Right lobe of liver (tissue), 6 donors: ENCODE results near the gene SPPL3. TPM values are rescaled to one million over a fixed set of nuclear protein-coding genes. Genes with fewer than 3 reads are reported as not detected.
A peak's percentile ranks its signal among the peaks of the same experiment; 100 is the strongest.

ENCODE experiments used
- ATAC-seq, 4 donors: fragments of 200-7000 bp; cut with Tn5 transposase; one replicate each; pipeline ENCODE4 v1.9.1; 2020; ENCODE audit warnings: mild to moderate bottlenecking in 4 of 4, moderate library complexity in 4 of 4
- DNase-seq, 3 donors: peaks; one replicate each; pipeline ENCODE4 v3.0.0-alpha.2; 2020
- H3K27ac ChIP-seq, 3 donors: fragments of 200-600 bp; one replicate each; pipeline ENCODE4 v1.8.0; 2022
- H3K27me3 ChIP-seq, 2 donors: fragments of 200-600 bp; one replicate each; pipeline ENCODE4 v1.8.0; 2022
- H3K36me3 ChIP-seq, 4 donors: fragments of 200-600 bp; sonication (generic) in 1 of 4; one replicate each; pipeline versions ENCODE4 v1.5.1 to v1.8.0; 2017 to 2022; ENCODE audit warnings: control low read depth in 1 of 4
- H3K4me1 ChIP-seq, 4 donors: fragments of 200-600 bp; sonication (generic) in 1 of 4; one replicate each; pipeline versions ENCODE4 v1.5.1 to v1.8.0; 2017 to 2022; ENCODE audit warnings: control low read depth in 1 of 4
- H3K4me3 ChIP-seq, 3 donors: fragments of 200-600 bp; one replicate each; pipeline ENCODE4 v1.8.0; 2022
- H3K9me3 ChIP-seq, 4 donors: fragments of 200-600 bp; sonication (generic) in 1 of 4; one replicate each; pipeline versions ENCODE4 v1.5.1 to v1.8.0; 2017 to 2022; ENCODE audit warnings: control low read depth in 1 of 4
- POLR2A ChIP-seq: fragments of 450-650 bp; IDR thresholded peaks from one replicate; pipeline ENCODE4 v1.6.1; 2017; ENCODE audit warnings: antibody characterized with exemption, mild to moderate bottlenecking
- WGBS: methylation state at CpG from one replicate; pipeline ENCODE4 v1.1.6; 2018; ENCODE audit warnings: low coverage, low lambda C conversion rate; ENCODE audit not compliant: insufficient coverage; ENCODE audit errors: missing lambda C conversion rate; 5-methylcytosine and 5-hydroxymethylcytosine counted together
- intact Hi-C, 2 donors: fragments of 100-400 bp; cut with DNase I; formaldehyde crosslinking; loops; one replicate each; pipeline versions ENCODE4 v1.11.2 to v1.14.1; 2022
- total RNA-seq, 6 experiments: library from RNA; depleted of rRNA in 2 of 6; stranded (reverse); fragments of >200 nt in 2 of 6; fragmentation: NEBNext Ultra II Directional in 3 of 6; extraction: Animal tissue kit (Norgen Biotek cat#: 25700) in 3 of 6; gene quantifications; one replicate each; pipeline versions ENCODE4 v1.1.0 to v1.2.4, GENCODE V29; 2016 to 2023
- TF ChIP-seq, protein P1 (sequence below), 4 donors: fragments of 200-600 bp in 3 of 4; fragments of 450-650 bp in 1 of 4; IDR thresholded peaks; one replicate each; pipeline versions ENCODE4 v1.5.1 to v1.8.0; 2016 to 2022; ENCODE audit warnings: antibody characterized with exemption in 4 of 4, mild to moderate bottlenecking in 2 of 4
- donor health status: DM: no; HTN: yes; CAD: no.
- donor health status: DM: no; HTN: no; CAD: no.
- donor health status: DM: no; HTN: no; CAD: no.
- donor health status: DM: no; HTN: yes; CAD: no.
- donor health status: DM: no; HTN: yes; CAD: no.

The SPPL3 gene
- total RNA-seq, 6 experiments from 2014 or later: 10.7 to 26.6 (median 16.9) TPM

DNA sequence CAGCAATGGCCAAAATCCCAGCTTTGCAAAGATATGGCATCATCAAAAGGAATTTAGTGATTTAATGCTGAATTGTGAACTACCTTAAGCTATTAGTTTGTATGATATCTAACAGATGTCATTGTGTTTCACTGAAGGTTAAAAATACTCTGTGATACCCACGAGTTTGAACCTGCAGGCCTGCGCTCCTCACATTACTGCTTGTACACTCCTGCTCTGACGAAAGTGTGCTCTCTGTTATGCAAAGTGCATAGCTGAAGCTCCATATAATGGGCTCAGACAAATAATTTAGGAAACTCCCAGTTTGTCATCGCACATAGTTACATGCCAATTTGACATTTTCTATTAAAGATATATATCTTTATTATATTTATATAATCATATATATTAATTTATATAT lies 52.2 kb downstream of the SPPL3 start:
- Histone ChIP-seq H3K4me3 (no peak overlapping the region), H3K27me3 (no peaks in the 10 kb centered on the region), H3K4me1 (peaks cover 0 to 16% (median 0%) of the 10 kb centered on the region in 4 donors), H3K27ac (no peak overlapping the region), H3K36me3 (no peaks in the 10 kb centered on the region), H3K9me3 (no peaks in the 10 kb centered on the region)
- WGBS: 75% methylated on average over 4 of the region's 4 CpGs
- intact Hi-C loops: no loop called here
- DNase-seq: no peak
- no peak for ATAC-seq
- TF ChIP-seq POLR2A: no peak
- TF ChIP-seq, protein P1, sequence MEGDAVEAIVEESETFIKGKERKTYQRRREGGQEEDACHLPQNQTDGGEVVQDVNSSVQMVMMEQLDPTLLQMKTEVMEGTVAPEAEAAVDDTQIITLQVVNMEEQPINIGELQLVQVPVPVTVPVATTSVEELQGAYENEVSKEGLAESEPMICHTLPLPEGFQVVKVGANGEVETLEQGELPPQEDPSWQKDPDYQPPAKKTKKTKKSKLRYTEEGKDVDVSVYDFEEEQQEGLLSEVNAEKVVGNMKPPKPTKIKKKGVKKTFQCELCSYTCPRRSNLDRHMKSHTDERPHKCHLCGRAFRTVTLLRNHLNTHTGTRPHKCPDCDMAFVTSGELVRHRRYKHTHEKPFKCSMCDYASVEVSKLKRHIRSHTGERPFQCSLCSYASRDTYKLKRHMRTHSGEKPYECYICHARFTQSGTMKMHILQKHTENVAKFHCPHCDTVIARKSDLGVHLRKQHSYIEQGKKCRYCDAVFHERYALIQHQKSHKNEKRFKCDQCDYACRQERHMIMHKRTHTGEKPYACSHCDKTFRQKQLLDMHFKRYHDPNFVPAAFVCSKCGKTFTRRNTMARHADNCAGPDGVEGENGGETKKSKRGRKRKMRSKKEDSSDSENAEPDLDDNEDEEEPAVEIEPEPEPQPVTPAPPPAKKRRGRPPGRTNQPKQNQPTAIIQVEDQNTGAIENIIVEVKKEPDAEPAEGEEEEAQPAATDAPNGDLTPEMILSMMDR (IDR thresholded peaks at IDR 0.05): no peak

DNA sequence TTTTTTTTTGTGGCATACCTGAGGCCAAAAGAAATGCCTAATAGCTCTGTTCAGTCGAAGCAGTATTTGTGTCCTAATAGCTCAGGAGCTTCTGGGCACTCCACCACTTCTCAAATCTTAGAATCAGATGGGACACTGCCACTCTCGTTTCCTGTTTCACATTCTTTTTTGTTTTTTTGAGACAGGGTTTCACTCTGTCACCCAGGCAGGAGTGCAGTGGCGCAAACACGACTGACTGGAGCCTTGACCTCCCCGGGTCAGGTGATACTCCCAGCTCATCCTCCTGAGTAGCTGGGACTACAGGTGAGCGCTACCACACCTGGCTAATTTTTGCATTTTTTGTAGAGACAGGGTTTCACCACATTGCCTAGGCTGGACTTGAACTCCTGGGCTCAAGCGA lies 52.7 kb downstream of the SPPL3 start:
- Histone ChIP-seq H3K9me3 (no peaks in the 10 kb centered on the region), H3K27me3 (no peaks in the 10 kb centered on the region), H3K4me1 (peaks cover 0 to 16% (median under 1%) of the 10 kb centered on the region in 4 donors), H3K27ac (no peak overlapping the region), H3K36me3 (no peaks in the 10 kb centered on the region), H3K4me3 (no peak overlapping the region)
- intact Hi-C loops: no loop called here
- no peak for DNase-seq
- 44% methylated on average over 5 of the region's 7 CpGs for WGBS
- TF ChIP-seq, protein P1 (IDR thresholded peaks at IDR 0.05): no peak
- no peak for TF ChIP-seq POLR2A
- ATAC-seq: peak in 3 of 4 donors; percentile 25 to 54 (median 29)

DNA sequence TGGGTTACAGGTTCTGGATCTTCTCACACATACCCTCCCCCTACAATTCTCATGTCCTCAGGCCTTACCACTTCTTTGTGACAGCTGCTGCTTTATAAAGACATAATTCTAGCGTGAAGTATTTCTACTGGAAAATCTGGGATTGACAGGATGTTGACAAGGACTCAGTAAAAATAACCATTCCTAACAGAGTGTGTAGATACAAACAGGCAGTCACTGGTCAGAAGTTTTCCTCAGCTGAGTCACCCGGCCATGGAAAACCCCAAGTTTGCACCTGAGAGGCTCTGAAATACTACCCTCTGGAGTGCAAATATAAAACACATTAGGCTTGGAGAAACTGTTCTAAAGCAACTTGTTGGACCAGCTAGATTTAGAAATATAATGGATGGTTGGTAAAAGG lies 54.4 kb downstream of the SPPL3 start:
- WGBS: 51% methylated on average over 2 of the region's 2 CpGs
- intact Hi-C loops: no loop called here
- TF ChIP-seq, protein P1 (IDR thresholded peaks at IDR 0.05): no peak
- Histone ChIP-seq H3K4me3 (no peak overlapping the region), H3K36me3 (no peaks in the 10 kb centered on the region), H3K27me3 (no peaks in the 10 kb centered on the region), H3K4me1 (peaks cover 0 to 33% (median 4%) of the 10 kb centered on the region in 4 donors), H3K9me3 (no peaks in the 10 kb centered on the region), H3K27ac (peak overlapping the region in 1 of 3 donors; percentile 31)
- peak in 1 of 3 donors; percentile 35 for DNase-seq
- peak in 3 of 4 donors; percentile 14 to 85 (median 51) for ATAC-seq

DNA sequence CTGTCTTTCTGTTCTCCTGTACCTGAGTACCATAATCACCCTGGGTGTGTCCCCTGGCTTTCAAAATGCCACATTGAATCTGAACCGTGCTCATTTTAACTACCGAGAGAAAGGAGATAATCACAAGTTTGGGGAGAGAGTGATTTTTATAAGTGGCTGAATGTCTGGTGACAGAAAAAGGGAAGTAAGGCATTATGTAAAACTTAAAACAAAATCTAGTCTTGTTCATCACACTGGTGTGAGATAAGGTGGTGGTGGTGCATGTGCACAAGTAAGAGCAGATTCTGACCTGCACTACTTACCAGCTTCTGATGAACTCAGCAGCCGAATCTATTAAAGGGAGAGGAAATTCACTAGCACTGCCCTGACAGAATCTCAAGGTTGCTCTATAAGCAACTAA lies 56.3 kb downstream of the SPPL3 start:
- 59% methylated on average over 3 of the region's 3 CpGs for WGBS
- no peak for TF ChIP-seq POLR2A
- TF ChIP-seq, protein P1 (IDR thresholded peaks at IDR 0.05): no peak
- no peak for ATAC-seq

DNA sequence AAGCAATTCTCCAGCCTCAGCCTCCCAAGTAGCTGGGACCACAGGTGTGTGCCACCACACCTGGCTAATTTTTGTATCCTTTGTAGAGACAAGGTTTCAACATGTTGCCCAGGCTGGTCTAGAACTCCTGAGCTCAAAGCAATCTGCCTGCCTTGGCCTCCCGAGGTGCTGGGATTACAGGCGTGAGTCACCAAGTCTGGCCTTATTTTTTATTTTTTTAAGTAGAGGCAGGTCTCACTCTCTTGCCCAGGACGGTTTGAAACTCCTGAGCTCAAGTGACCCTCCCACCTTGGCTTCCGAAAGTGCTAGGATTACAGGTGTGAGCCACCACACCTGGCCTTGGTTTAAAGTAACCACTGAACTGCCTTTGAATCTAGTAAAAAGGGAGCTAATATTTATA lies 56.8 kb downstream of the SPPL3 start:
- WGBS: 77% methylated on average over 4 of the region's 4 CpGs
- no peak overlapping the region for H3K4me3 ChIP-seq
- DNase-seq: no peak
- peaks cover 0 to 47% (median 11%) of the 10 kb centered on the region in 4 donors for H3K4me1 ChIP-seq
- H3K9me3 ChIP-seq: no peaks in the 10 kb centered on the region
- no peak for ATAC-seq
- no peaks in the 10 kb centered on the region for H3K27me3 ChIP-seq
- TF ChIP-seq, protein P1 (IDR thresholded peaks at IDR 0.05): no peak
- no peak for TF ChIP-seq POLR2A
- no peaks in the 10 kb centered on the region for H3K36me3 ChIP-seq
- H3K27ac ChIP-seq: no peak overlapping the region
- intact Hi-C loops: no loop called here

More for the DNA sequence above, 56.3 kb downstream of the SPPL3 start:
- intact Hi-C loops: no loop called here
- no peak overlapping the region for H3K27ac ChIP-seq
- peaks cover 0 to 47% (median 11%) of the 10 kb centered on the region in 4 donors for H3K4me1 ChIP-seq
- no peaks in the 10 kb centered on the region for H3K9me3 ChIP-seq
- DNase-seq: no peak
- H3K36me3 ChIP-seq: no peaks in the 10 kb centered on the region
- H3K4me3 ChIP-seq: no peak overlapping the region
- H3K27me3 ChIP-seq: no peaks in the 10 kb centered on the region
